ENCODE results near the gene TMEM53.

The TMEM53 gene

GRCh38 chr1:44603718-44604117, 70.6 kb downstream of the TMEM53 start:
- DNase-seq = no peak

Measured in fibroblast of skin of back (primary cell).